Activated naive CD8-positive, alpha-beta T cell treated with anti-CD3 and anti-CD28 coated beads for 36 hours (primary cell): ENCODE results near the gene UBALD2. TPM values are rescaled to one million over a fixed set of nuclear protein-coding genes. Genes with fewer than 3 reads are reported as not detected.

Experiments used
- DNase-seq: peaks from one replicate; pipeline ENCODE4 v3.0.0; 2021
- H3K27ac Mint-ChIP-seq: one replicate; pipeline ENCODE4 v1.8.0; 2022; ENCODE audit warnings: mild to moderate bottlenecking, moderate library complexity, mixed read lengths
- H3K27me3 Mint-ChIP-seq: one replicate; pipeline ENCODE4 v1.8.0; 2022; ENCODE audit warnings: mild to moderate bottlenecking, mixed read lengths
- H3K36me3 Mint-ChIP-seq: one replicate; pipeline ENCODE4 v1.8.0; 2021; ENCODE audit warnings: mild to moderate bottlenecking, mixed read lengths
- H3K4me1 Mint-ChIP-seq: one replicate; pipeline ENCODE4 v1.8.0; 2021; ENCODE audit warnings: mixed read lengths
- H3K4me3 Mint-ChIP-seq: one replicate; pipeline ENCODE4 v1.8.0; 2022; ENCODE audit warnings: mild to moderate bottlenecking, moderate library complexity, mixed read lengths
- H3K9me3 Mint-ChIP-seq: one replicate; pipeline ENCODE4 v1.8.0; 2022; ENCODE audit warnings: mixed read lengths
- total RNA-seq, 2 experiments: library from RNA; stranded (reverse); gene quantifications; one replicate each; pipeline ENCODE4 v1.2.3, GENCODE V29; 2021

The UBALD2 gene
- total RNA-seq, 2 experiments from 2014 or later: 262 to 268 TPM

- peak overlapping the region; percentile 68 for H3K27ac Mint-ChIP-seq
- no peaks in the 10 kb centered on the region for H3K9me3 Mint-ChIP-seq
- H3K4me3 Mint-ChIP-seq: no peak overlapping the region
Measured at GRCh38 chr17:76276461-76277299, 11.5 kb downstream of the UBALD2 start.

GRCh38 chr17:76277300-76278267 lies 12.4 kb downstream of the UBALD2 start:
- Mint-ChIP-seq H3K4me1 (peaks cover 38% of the 10 kb centered on the region), H3K4me3 (no peak overlapping the region), H3K9me3 (no peaks in the 10 kb centered on the region), H3K36me3 (no peaks in the 10 kb centered on the region), H3K27me3 (no peaks in the 10 kb centered on the region), H3K27ac (no peak overlapping the region)
- no peak for DNase-seq

More at GRCh38 chr17:76276461-76277299, 11.5 kb downstream of the UBALD2 start:
- DNase-seq: no peak
- Mint-ChIP-seq H3K36me3 (peaks cover 2% of the 10 kb centered on the region), H3K4me1 (peaks cover 40% of the 10 kb centered on the region), H3K27me3 (no peaks in the 10 kb centered on the region)

- Mint-ChIP-seq H3K4me3 (no peak overlapping the region), H3K4me1 (peaks cover 31% of the 10 kb centered on the region), H3K36me3 (no peaks in the 10 kb centered on the region), H3K9me3 (no peaks in the 10 kb centered on the region), H3K27ac (no peak overlapping the region), H3K27me3 (no peaks in the 10 kb centered on the region)
- no peak for DNase-seq
Measured at GRCh38 chr17:76278268-76278908, 13.2 kb downstream of the UBALD2 start.

GRCh38 chr17:76278952-76279741 lies 14.0 kb downstream of the UBALD2 start:
- Mint-ChIP-seq H3K9me3 (no peaks in the 10 kb centered on the region), H3K36me3 (no peaks in the 10 kb centered on the region), H3K27me3 (no peaks in the 10 kb centered on the region), H3K4me1 (peaks cover 24% of the 10 kb centered on the region), H3K4me3 (no peak overlapping the region), H3K27ac (no peak overlapping the region)
- DNase-seq: peak; percentile 80

GRCh38 chr17:76279742-76280287 lies 14.7 kb downstream of the UBALD2 start:
- H3K36me3 Mint-ChIP-seq: no peaks in the 10 kb centered on the region
- peaks cover 18% of the 10 kb centered on the region for H3K4me1 Mint-ChIP-seq
- no peaks in the 10 kb centered on the region for H3K9me3 Mint-ChIP-seq
- DNase-seq: no peak
- no peaks in the 10 kb centered on the region for H3K27me3 Mint-ChIP-seq
- H3K4me3 Mint-ChIP-seq: no peak overlapping the region
- no peak overlapping the region for H3K27ac Mint-ChIP-seq

GRCh38 chr17:76280650-76281049 lies 15.5 kb downstream of the UBALD2 start:
- Mint-ChIP-seq H3K4me1 (peaks cover 12% of the 10 kb centered on the region), H3K36me3 (no peaks in the 10 kb centered on the region), H3K27ac (no peak overlapping the region), H3K27me3 (no peaks in the 10 kb centered on the region), H3K9me3 (no peaks in the 10 kb centered on the region), H3K4me3 (no peak overlapping the region)
- no peak for DNase-seq

- Mint-ChIP-seq H3K4me1 (peaks cover 4% of the 10 kb centered on the region), H3K27me3 (no peaks in the 10 kb centered on the region), H3K36me3 (no peaks in the 10 kb centered on the region), H3K4me3 (no peak overlapping the region), H3K27ac (no peak overlapping the region), H3K9me3 (no peaks in the 10 kb centered on the region)
- DNase-seq: no peak
Measured at GRCh38 chr17:76281573-76282371, 16.6 kb downstream of the UBALD2 start.

GRCh38 chr17:76292567-76292966 lies 27.4 kb downstream of the UBALD2 start:
- Mint-ChIP-seq H3K4me3 (no peak overlapping the region), H3K27me3 (no peaks in the 10 kb centered on the region), H3K27ac (no peak overlapping the region), H3K4me1 (no peaks in the 10 kb centered on the region), H3K36me3 (no peaks in the 10 kb centered on the region), H3K9me3 (no peaks in the 10 kb centered on the region)
- no peak for DNase-seq

- no peaks in the 10 kb centered on the region for H3K9me3 Mint-ChIP-seq
- no peaks in the 10 kb centered on the region for H3K4me1 Mint-ChIP-seq
- H3K36me3 Mint-ChIP-seq: no peaks in the 10 kb centered on the region
- DNase-seq: no peak
- H3K27ac Mint-ChIP-seq: no peak overlapping the region
- H3K4me3 Mint-ChIP-seq: no peak overlapping the region
- H3K27me3 Mint-ChIP-seq: no peaks in the 10 kb centered on the region
Measured at GRCh38 chr17:76293106-76293505, 28.0 kb downstream of the UBALD2 start.

GRCh38 chr17:76296186-76296585 lies 31.0 kb downstream of the UBALD2 start:
- Mint-ChIP-seq H3K36me3 (no peaks in the 10 kb centered on the region), H3K9me3 (no peaks in the 10 kb centered on the region), H3K27me3 (no peaks in the 10 kb centered on the region), H3K27ac (no peak overlapping the region), H3K4me3 (no peak overlapping the region), H3K4me1 (peaks cover 3% of the 10 kb centered on the region)
- DNase-seq: no peak

- Mint-ChIP-seq H3K9me3 (no peaks in the 10 kb centered on the region), H3K27me3 (no peaks in the 10 kb centered on the region), H3K27ac (no peak overlapping the region), H3K4me1 (peaks cover 3% of the 10 kb centered on the region), H3K36me3 (no peaks in the 10 kb centered on the region), H3K4me3 (no peak overlapping the region)
- DNase-seq: no peak
Measured at GRCh38 chr17:76296889-76297288, 31.7 kb downstream of the UBALD2 start.

GRCh38 chr17:76297436-76297835 lies 32.3 kb downstream of the UBALD2 start:
- DNase-seq: no peak
- no peaks in the 10 kb centered on the region for H3K27me3 Mint-ChIP-seq
- H3K9me3 Mint-ChIP-seq: no peaks in the 10 kb centered on the region
- no peak overlapping the region for H3K27ac Mint-ChIP-seq
- no peaks in the 10 kb centered on the region for H3K36me3 Mint-ChIP-seq
- peaks cover 3% of the 10 kb centered on the region for H3K4me1 Mint-ChIP-seq
- H3K4me3 Mint-ChIP-seq: no peak overlapping the region

- DNase-seq: no peak
- Mint-ChIP-seq H3K4me3 (no peak overlapping the region), H3K36me3 (no peaks in the 10 kb centered on the region), H3K4me1 (peaks cover 1% of the 10 kb centered on the region), H3K27me3 (no peaks in the 10 kb centered on the region), H3K27ac (no peak overlapping the region), H3K9me3 (no peaks in the 10 kb centered on the region)
Measured at GRCh38 chr17:76304226-76305134, 39.3 kb downstream of the UBALD2 start.
